C4-2B (cell line): ENCODE data around the gene CLMN.

ENCODE experiments used
- CTCF ChIP-seq: fragments of 450-650 bp; conservative IDR thresholded peaks from 2 replicates; pipeline ENCODE4 v1.5.1; 2017; ENCODE audit warnings: mild to moderate bottlenecking
- ZFX ChIP-seq: fragments of 450-650 bp; IDR thresholded peaks from 2 replicates; pipeline ENCODE4 v1.6.1; 2017

- TF ChIP-seq CTCF: no peak
- no peak for TF ChIP-seq ZFX
Measured at GRCh38 chr14:95229749-95230148, 90.0 kb downstream of the CLMN start.
